ENCODE measurements around the gene ZNF234.
A peak's percentile ranks its signal among the peaks of the same experiment; 100 is the strongest.

The ZNF234 gene

GRCh38 chr19:44141191-44142058 is at the start of gene ZNF234:
ZNF234 (plus strand) TSS chr19:44141554; CDS start chr19:44144633, 3,079 bp downstream.
- TF ChIP-seq GATA2 (IDR thresholded peaks at IDR 0.05; ENCODE audit: low read depth, low read length): no peak; the same call in 1 of the 2 replicates
- TF ChIP-seq GATA3 (IDR thresholded peaks at IDR 0.05; ENCODE audit: low read depth, low read length): no peak

DNA sequence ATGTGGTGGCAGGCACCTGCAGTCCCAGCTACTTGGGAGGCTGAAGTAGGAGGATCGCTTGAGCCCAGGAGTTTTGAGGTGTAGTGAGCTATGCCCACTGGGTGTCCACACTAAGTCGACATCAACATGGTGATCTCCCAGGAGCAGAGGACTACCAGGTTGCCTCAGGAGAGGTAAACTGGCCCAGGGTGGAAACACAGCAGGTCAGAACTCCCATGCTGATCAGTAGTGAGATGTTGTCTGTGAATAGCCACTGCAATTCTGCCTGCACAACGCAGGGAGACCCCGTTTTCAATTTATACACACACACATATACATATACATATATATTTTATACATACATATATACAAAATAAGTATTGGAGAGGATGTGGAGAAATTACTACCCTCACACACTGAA is 49.2 kb upstream of the ZNF234 start:
- no peak for TF ChIP-seq GATA2 (IDR thresholded peaks at IDR 0.05; ENCODE audit: low read depth, low read length)
- TF ChIP-seq GATA3 (IDR thresholded peaks at IDR 0.05; ENCODE audit: low read depth, low read length): no peak

- TF ChIP-seq GATA2 (IDR thresholded peaks at IDR 0.05; ENCODE audit: low read depth, low read length) (no peak), GATA3 (IDR thresholded peaks at IDR 0.05; ENCODE audit: low read depth, low read length) (no peak)
Observed at GRCh38 chr19:44093931-44094765, 47.2 kb upstream of the ZNF234 start, which contains the start of gene ZNF224. ZNF224 (plus strand) TSS chr19:44094361; CDS start chr19:44097874, 3,513 bp downstream.

DNA sequence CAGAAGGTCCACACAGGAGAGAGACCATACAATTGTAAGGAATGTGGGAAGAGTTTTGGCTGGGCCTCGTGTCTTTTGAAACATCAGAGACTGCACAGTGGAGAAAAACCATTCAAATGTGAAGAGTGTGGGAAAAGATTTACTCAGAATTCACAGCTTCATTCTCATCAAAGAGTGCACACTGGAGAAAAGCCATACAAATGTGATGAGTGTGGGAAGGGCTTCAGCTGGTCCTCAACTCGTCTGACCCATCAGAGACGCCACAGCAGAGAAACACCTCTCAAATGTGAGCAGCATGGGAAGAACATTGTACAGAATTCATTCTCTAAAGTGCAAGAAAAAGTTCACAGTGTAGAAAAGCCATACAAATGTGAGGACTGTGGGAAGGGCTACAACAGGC is 33.6 kb upstream of the ZNF234 start:
- no peak for TF ChIP-seq GATA2 (IDR thresholded peaks at IDR 0.05; ENCODE audit: low read depth, low read length)
- no peak for TF ChIP-seq GATA3 (IDR thresholded peaks at IDR 0.05; ENCODE audit: low read depth, low read length)

GRCh38 chr19:44109458-44109857 is 31.9 kb upstream of the ZNF234 start:
- TF ChIP-seq GATA2 (IDR thresholded peaks at IDR 0.05; ENCODE audit: low read depth, low read length) (no peak), GATA3 (IDR thresholded peaks at IDR 0.05; ENCODE audit: low read depth, low read length) (no peak)

DNA sequence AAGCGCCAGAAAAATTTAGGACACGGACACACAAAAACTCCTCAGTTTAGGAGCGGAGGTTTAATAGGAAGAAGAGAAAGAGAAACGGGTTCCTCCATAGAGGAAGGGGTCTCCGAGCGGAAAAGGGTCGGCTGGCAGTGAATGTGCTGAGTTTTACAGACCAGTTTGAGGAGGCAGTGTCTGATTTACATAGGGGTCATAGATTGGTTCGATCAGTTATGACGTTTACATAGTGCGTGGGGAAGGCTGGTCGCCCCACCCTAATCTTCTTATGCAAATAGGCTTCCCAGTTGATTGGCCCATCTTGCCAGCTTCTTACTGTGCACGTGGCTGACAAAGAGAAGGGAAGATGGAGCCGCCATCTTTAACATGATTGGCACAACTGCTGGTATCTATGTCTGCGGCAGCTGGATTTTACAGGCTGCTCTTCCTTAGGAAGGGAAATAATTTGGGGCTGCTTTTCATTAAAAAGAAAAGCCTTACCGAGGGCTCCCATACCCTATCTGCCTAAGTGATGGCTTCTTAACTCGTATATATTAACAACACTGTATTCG is 29.4 kb upstream of the ZNF234 start:
- TF ChIP-seq GATA2 (IDR thresholded peaks at IDR 0.05; ENCODE audit: low read depth, low read length) (no peak), GATA3 (IDR thresholded peaks at IDR 0.05; ENCODE audit: low read depth, low read length) (no peak)

- TF ChIP-seq GATA3 (IDR thresholded peaks at IDR 0.05; ENCODE audit: low read depth, low read length) (no peak), GATA2 (IDR thresholded peaks at IDR 0.05; ENCODE audit: low read depth, low read length) (no peak)
Observed at GRCh38 chr19:44112802-44113137, 28.6 kb upstream of the ZNF234 start.

GRCh38 chr19:44113138-44113783 is 28.1 kb upstream of the ZNF234 start, which contains the start of gene ZNF225:
ZNF225 (plus strand) TSS chr19:44113399; CDS start chr19:44115828, 2,429 bp downstream.
- no peak for TF ChIP-seq GATA3 (IDR thresholded peaks at IDR 0.05; ENCODE audit: low read depth, low read length)
- TF ChIP-seq GATA2 (IDR thresholded peaks at IDR 0.05; ENCODE audit: low read depth, low read length): no peak

DNA sequence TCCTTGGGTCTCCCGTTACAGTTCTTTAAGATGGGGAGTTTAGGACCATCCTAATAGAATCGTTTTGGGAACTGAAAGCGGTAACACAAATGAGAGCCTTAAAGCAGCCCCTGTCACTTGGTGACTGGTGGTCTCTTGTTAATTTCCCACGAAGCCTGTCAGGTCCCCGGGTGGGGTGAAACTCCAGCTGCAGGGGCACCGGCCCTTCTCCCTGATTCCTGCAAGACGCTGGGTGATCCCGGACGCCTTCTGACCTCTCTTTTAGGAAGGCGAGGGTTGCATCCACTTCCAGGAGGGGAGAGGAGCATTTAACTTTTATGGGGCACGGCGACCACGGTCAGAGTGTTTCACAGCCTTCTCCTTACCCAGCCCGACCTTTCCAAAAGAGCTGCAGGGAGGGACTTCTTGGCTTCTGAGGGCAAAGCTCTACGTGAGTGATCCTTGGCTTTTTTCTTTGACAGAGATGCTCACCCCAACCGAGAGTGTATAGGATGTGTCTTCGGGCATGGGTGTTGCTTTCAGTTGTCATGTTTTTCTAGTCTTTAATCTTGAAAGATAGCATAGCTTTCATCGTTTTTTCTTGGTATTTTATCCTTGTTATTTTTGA is 27.5 kb upstream of the ZNF234 start:
- TF ChIP-seq GATA3 (IDR thresholded peaks at IDR 0.05; ENCODE audit: low read depth, low read length) (no peak), GATA2 (IDR thresholded peaks at IDR 0.05; ENCODE audit: low read depth, low read length) (no peak)

GRCh38 chr19:44131955-44132354 is 9.4 kb upstream of the ZNF234 start:
- TF ChIP-seq GATA2 (IDR thresholded peaks at IDR 0.05; ENCODE audit: low read depth, low read length) (no peak), GATA3 (IDR thresholded peaks at IDR 0.05; ENCODE audit: low read depth, low read length) (no peak)

- TF ChIP-seq GATA3 (IDR thresholded peaks at IDR 0.05; ENCODE audit: low read depth, low read length): no peak
- TF ChIP-seq GATA2 (IDR thresholded peaks at IDR 0.05; ENCODE audit: low read depth, low read length): peak; percentile 45; the same call in 1 of the 2 replicates
Observed at GRCh38 chr19:44142059-44142433, 692 bp downstream of the ZNF234 start.

DNA sequence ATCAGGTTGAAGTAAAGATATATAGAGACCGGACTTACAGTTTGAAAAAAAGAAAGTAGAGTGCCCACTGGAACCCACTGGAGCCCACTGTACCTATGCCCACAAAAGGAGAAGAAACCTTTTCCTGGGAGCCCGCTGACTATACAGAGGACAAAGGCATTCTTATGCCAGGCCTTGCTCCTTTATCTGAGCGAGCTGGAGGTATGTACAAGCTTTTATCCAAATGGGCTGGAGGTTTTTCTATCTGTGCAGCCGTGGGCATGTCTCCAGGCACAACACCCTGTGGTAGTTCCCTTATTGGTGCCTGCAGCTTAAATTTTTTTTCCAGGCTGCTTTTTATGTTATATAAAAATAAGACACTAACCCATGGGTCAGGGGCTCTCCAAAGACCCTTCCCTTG is 8.4 kb downstream of the ZNF234 start:
- TF ChIP-seq GATA3 (IDR thresholded peaks at IDR 0.05; ENCODE audit: low read depth, low read length) (no peak), GATA2 (IDR thresholded peaks at IDR 0.05; ENCODE audit: low read depth, low read length) (no peak)

GRCh38 chr19:44151491-44151890 is 10.1 kb downstream of the ZNF234 start:
- no peak for TF ChIP-seq GATA2 (IDR thresholded peaks at IDR 0.05; ENCODE audit: low read depth, low read length)
- no peak for TF ChIP-seq GATA3 (IDR thresholded peaks at IDR 0.05; ENCODE audit: low read depth, low read length)
